ENCODE data around the gene CNGA3.

Gene CNGA3

DNA sequence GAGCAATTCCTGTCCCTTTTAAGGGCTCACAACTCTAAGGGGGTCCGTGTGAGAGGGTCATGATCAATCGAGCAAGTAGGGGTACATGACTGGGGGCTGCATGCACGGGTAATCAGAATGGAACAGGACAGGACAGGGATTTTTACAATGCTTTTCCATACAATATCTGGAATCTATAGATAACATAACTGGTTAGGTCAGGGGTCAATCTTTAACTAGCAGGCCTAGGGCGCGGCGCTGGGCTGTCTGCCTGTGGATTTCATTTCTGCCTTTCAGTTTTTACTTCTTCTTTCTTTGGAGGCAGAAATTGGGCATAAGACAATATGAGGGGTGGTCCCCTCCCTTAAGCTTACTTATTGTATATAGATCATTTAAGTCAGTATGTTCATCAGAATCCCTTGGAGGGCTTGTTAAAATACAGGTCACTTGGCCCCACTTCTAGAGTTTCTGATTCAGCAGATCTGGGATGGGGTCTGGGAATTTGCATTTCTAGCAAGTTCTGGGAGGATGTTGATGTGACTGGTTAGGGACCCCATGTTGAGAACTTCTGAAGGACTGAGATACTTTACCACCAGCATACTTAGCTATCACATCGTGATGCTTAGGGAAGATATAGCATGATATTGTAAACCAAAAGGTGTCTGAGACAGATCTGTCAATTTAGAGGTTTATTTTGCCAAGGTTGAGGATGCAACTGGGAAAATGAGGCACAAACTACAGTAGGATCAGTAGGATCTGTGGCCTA lies 95.6 kb downstream of the CNGA3 start:
- H3K27ac ChIP-seq (ENCODE audit: low read length) = no peak overlapping the region
- peaks cover 1% of the 10 kb centered on the region; the same call in 1 of the 2 replicates for H3K4me1 ChIP-seq (ENCODE audit: control insufficient read depth, insufficient read depth, low read length)
- H3K36me3 ChIP-seq (ENCODE audit: control insufficient read depth, insufficient read depth, low read length) = no peaks in the 10 kb centered on the region; the same call in 1 of the 2 replicates
- H3K9me3 ChIP-seq (ENCODE audit: control insufficient read depth, insufficient read depth, low read length) = no peaks in the 10 kb centered on the region
- DNase-seq (ENCODE audit: low read depth, low spot score) = no peak
- no peaks in the 10 kb centered on the region for H3K27me3 ChIP-seq (ENCODE audit: control insufficient read depth, insufficient read depth, low read length)
- WGBS (ENCODE audit: insufficient coverage, insufficient read length) = no CpG with 5 or more reads among the region's 7 CpGs
- no peak overlapping the region for H3K4me3 ChIP-seq (ENCODE audit: low read length)

DNA sequence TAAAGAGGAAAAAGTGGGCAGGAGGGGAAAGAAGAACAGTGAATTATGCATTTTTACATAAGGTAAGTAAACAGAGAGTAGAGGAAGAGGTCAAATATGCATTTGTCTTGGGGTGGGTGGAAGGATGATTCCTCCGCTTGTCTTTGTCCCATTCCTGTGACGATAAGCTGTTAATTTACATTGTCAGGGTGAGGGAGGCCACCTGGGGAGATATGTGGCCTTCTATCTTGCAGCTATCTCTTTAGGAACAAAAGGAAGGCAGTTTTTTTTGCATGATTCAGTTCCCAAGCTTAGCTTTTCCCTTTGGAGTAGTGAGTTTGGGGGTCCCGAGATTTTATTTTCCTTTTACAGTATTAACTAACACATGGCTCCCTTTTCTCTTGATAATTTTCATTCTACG lies 96.2 kb downstream of the CNGA3 start:
- WGBS (ENCODE audit: insufficient coverage, insufficient read length) = no CpG with 5 or more reads among the region's 4 CpGs
- DNase-seq (ENCODE audit: low read depth, low spot score) = no peak
- peaks cover 1% of the 10 kb centered on the region; the same call in 1 of the 2 replicates for H3K4me1 ChIP-seq (ENCODE audit: control insufficient read depth, insufficient read depth, low read length)
- H3K36me3 ChIP-seq (ENCODE audit: control insufficient read depth, insufficient read depth, low read length) = no peaks in the 10 kb centered on the region; the same call in 1 of the 2 replicates
- H3K27ac ChIP-seq (ENCODE audit: low read length) = no peak overlapping the region
- H3K4me3 ChIP-seq (ENCODE audit: low read length) = no peak overlapping the region
- no peaks in the 10 kb centered on the region for H3K9me3 ChIP-seq (ENCODE audit: control insufficient read depth, insufficient read depth, low read length)
- H3K27me3 ChIP-seq (ENCODE audit: control insufficient read depth, insufficient read depth, low read length) = no peaks in the 10 kb centered on the region

DNA sequence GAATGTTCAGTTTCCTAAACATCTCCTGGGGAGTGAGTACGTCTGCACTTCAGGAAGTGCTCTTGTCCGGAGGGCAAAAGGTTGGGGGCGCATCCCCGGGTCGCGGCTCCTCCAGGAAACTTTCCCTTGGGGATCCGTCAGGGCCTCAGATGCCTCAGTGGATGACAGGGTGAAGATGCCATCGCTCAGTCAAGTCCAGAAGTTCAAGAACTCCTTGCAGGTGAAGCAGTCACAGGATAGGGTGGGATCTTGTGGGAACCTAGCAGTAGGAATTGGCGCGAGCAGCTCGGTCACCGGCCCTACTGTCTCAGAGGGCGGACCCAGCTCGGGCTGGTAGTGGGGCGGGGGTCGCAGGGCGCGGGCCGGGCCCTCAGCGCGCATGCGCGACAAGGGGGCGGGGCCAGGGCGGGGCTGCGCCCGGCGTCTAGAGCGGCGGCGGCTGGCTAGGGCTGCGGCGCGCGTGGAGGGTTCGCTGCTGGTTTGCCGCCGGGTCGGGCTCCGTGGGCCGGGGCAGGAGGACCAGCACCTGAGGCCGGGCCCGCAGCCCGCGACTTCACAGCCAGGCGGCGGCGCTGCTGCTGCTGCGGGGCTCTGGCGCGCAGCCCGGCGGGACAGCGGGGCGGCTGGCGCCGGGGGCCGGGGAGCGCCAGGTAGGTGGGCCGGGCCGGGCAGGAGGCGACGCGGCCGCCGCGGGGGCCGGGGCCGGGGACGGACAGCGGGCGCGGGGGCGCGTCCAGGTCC lies 98.3 kb downstream of the CNGA3 start, which contains the start of gene INPP4A:
Gene INPP4A (plus strand): TSS at position 423 of the 741 bp plus-strand sequence. CDS start 75,191 bp downstream, outside the sequence.
- peak within 1 kb of the TSS; percentile 64 for H3K4me3 ChIP-seq (ENCODE audit: low read length)
- DNase-seq (ENCODE audit: low read depth, low spot score) = peak; percentile 55
- H3K27me3 ChIP-seq (ENCODE audit: control insufficient read depth, insufficient read depth, low read length) = no peaks in the 10 kb centered on the region
- H3K36me3 ChIP-seq (ENCODE audit: control insufficient read depth, insufficient read depth, low read length) = no peaks in the 10 kb centered on the region; the same call in 1 of the 2 replicates
- peaks cover 1% of the 10 kb centered on the region; the same call in 1 of the 2 replicates for H3K4me1 ChIP-seq (ENCODE audit: control insufficient read depth, insufficient read depth, low read length)
- no peaks in the 10 kb centered on the region for H3K9me3 ChIP-seq (ENCODE audit: control insufficient read depth, insufficient read depth, low read length)
- H3K27ac ChIP-seq (ENCODE audit: low read length) = no peak within 1 kb of the TSS
- no CpG with 5 or more reads among the region's 75 CpGs for WGBS (ENCODE audit: insufficient coverage, insufficient read length)

DNA sequence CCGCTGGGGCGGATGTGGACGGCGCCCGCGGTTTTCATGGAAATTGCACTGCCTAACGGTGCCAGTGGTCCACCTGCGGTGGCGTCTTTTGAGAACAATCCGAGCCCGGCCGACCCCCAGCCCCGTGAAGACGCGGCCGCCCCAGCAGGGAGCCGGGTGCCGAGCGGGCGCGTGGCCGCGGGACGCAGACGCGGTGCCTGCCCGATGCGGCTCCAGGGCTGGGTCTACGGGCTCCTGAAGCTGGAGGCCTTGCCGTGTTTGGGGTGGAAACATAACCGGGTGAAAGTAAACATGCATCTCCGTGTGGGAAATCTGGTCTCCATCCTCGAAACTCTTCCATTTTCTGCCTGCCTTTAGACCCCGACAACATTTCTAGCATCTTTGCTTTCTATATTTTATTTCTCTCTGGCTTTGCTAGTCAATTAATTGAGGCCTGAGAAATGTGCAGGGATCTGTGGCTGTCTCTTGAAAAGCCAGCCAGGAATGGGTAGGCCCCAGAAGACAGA lies 99.0 kb downstream of the CNGA3 start:
- H3K9me3 ChIP-seq (ENCODE audit: control insufficient read depth, insufficient read depth, low read length) = no peaks in the 10 kb centered on the region
- H3K4me1 ChIP-seq (ENCODE audit: control insufficient read depth, insufficient read depth, low read length) = peaks cover 1% of the 10 kb centered on the region; the same call in 1 of the 2 replicates
- H3K27ac ChIP-seq (ENCODE audit: low read length) = no peak overlapping the region
- DNase-seq (ENCODE audit: low read depth, low spot score) = no peak
- H3K36me3 ChIP-seq (ENCODE audit: control insufficient read depth, insufficient read depth, low read length) = no peaks in the 10 kb centered on the region; the same call in 1 of the 2 replicates
- H3K4me3 ChIP-seq (ENCODE audit: low read length) = peak overlapping the region; percentile 64
- no peaks in the 10 kb centered on the region for H3K27me3 ChIP-seq (ENCODE audit: control insufficient read depth, insufficient read depth, low read length)
- no CpG with 5 or more reads among the region's 34 CpGs for WGBS (ENCODE audit: insufficient coverage, insufficient read length)

DNA sequence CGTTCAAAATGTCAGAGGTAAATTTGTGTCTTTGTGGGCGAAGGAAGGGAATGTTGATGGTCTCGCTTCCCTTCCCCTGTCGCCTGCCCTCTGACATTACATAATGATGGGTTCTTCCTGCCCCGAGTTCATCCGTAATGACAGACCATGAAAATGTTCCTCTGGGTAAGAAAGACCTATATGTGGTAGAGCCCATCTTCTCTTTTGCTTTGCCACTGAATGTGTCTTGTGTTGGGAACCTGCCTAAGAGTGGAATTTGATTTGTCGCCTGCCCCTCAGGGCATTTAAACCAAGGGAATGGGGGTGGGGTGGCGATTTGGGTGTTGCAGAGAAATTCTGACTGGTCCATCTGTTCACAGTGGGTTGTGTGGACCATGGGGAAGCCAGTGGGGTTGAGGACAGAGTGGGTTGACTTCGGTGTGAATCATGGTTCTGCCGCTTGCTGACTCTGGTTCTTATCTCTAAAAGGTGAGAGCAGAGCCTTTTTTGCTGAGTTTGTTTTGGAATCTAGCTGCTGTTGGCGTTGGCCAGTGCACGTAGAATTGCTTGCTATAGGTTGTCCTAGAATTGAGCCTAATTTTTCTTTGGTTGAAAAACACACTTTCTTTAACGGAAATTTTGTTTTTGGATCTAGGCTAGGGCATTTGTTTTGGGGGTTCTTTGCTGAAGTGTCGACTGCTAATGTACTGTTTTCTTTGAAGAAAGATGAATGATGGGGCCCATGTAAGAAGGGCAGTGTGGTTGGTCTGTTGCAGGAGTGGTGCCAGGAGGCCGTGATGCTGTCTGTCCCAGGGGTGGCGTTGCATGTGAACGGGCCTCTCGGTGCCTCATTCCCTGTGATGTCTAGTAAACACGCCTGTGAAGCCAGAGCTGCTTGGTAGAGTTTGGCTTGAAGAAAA lies 99.7 kb downstream of the CNGA3 start:
- no peak overlapping the region for H3K27ac ChIP-seq (ENCODE audit: low read length)

DNA sequence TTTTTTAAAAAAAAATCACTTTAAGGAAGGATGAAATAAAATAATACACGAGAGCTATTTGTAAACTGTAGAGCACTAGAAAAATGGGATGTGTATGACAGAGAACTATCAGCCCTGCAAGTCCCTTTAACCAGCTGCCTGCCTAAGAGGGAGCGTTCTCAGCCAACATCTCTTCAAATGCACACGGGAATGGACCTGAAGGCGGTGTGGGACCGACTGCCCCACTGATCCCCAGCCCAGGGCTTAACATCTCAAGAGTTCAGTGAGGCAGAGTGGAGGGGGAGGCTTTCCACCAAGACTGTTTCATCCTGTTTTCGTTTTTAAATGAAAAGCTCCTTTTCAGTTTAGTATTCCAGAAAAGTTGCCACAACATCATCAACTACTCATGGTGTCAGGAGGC lies 100.6 kb downstream of the CNGA3 start:
- Histone ChIP-seq H3K4me3 (ENCODE audit: low read length) (no peak overlapping the region), H3K27me3 (ENCODE audit: control insufficient read depth, insufficient read depth, low read length) (no peaks in the 10 kb centered on the region), H3K36me3 (ENCODE audit: control insufficient read depth, insufficient read depth, low read length) (no peaks in the 10 kb centered on the region; the same call in 1 of the 2 replicates), H3K9me3 (ENCODE audit: control insufficient read depth, insufficient read depth, low read length) (no peaks in the 10 kb centered on the region), H3K4me1 (ENCODE audit: control insufficient read depth, insufficient read depth, low read length) (peaks cover 3% of the 10 kb centered on the region), H3K27ac (ENCODE audit: low read length) (no peak overlapping the region)
- WGBS (ENCODE audit: insufficient coverage, insufficient read length) = no CpG with 5 or more reads among the region's 6 CpGs
- DNase-seq (ENCODE audit: low read depth, low spot score) = no peak

More for the DNA sequence above, 99.7 kb downstream of the CNGA3 start:
- no CpG with 5 or more reads among the region's 19 CpGs for WGBS (ENCODE audit: insufficient coverage, insufficient read length)
- no peak for DNase-seq (ENCODE audit: low read depth, low spot score)
- no peaks in the 10 kb centered on the region; the same call in 1 of the 2 replicates for H3K36me3 ChIP-seq (ENCODE audit: control insufficient read depth, insufficient read depth, low read length)
- no peaks in the 10 kb centered on the region for H3K9me3 ChIP-seq (ENCODE audit: control insufficient read depth, insufficient read depth, low read length)
- H3K27me3 ChIP-seq (ENCODE audit: control insufficient read depth, insufficient read depth, low read length) = no peaks in the 10 kb centered on the region
- H3K4me1 ChIP-seq (ENCODE audit: control insufficient read depth, insufficient read depth, low read length) = peaks cover 2% of the 10 kb centered on the region
- H3K4me3 ChIP-seq (ENCODE audit: low read length) = peak overlapping the region; percentile 64; the same call in 1 of the 2 replicates

Measured in iPS DF 6.9 (cell line).